HEK293 (cell line): ENCODE results near the gene FMO1.

Source experiments
- CTCF ChIA-PET: fragments of 350-600 bp; formaldehyde crosslinking; extraction: SDS; loops from one replicate; lab custom pipeline; 2021; ENCODE audit warnings: antibody characterized with exemption; lab: Yijun Ruan, JAX
- POLR2A ChIA-PET: fragments of 300-600 bp; formaldehyde crosslinking; extraction: SDS; loops from one replicate; lab custom pipeline; 2020; ENCODE audit warnings: antibody characterized with exemption, inconsistent platforms; lab: Yijun Ruan, JAX
- H3K27ac ChIP-seq: fragments of 200-500 bp; sonication (Bioruptor generic); 2 replicates; pipeline ENCODE4 v1.5.1; 2014; ENCODE audit warnings: low read depth, low read length, control low read depth, inconsistent platforms; ENCODE audit errors: extremely low read depth
- H3K36me3 ChIP-seq, 2 experiments: fragments of 200-500 bp in 1 of 2; sonication (Bioruptor generic) in 1 of 2; 1 replicate in 1 of 2; 2 replicates in 1 of 2; pipeline ENCODE4 v1.5.1; 2014 to 2017; ENCODE audit warnings: inconsistent platforms in 2 of 2, low read length in 2 of 2; ENCODE audit not compliant: control insufficient read depth in 2 of 2, insufficient read depth in 1 of 2
- H3K4me1 ChIP-seq: fragments of 200-500 bp; sonication (Bioruptor generic); 2 replicates; pipeline ENCODE4 v1.5.1; 2014; ENCODE audit warnings: mild to moderate bottlenecking, low read length, inconsistent platforms; ENCODE audit not compliant: control insufficient read depth, insufficient read depth
- H3K4me3 ChIP-seq: 2 replicates; pipeline ENCODE4 v1.5.1; 2011; ENCODE audit warnings: low read depth, mild to moderate bottlenecking, control low read depth, low read length, moderate library complexity
- H3K9me3 ChIP-seq: fragments of 200-500 bp; sonication (Bioruptor generic); 2 replicates; pipeline ENCODE4 v1.5.1; 2014; ENCODE audit warnings: low read depth, low read length, inconsistent platforms; ENCODE audit not compliant: control insufficient read depth, insufficient read depth
- GLIS1 ChIP-seq: fragments of 450-650 bp; formaldehyde crosslinking; IDR thresholded peaks from 2 replicates; pipeline ENCODE4 v1.5.1; 2016; ENCODE audit warnings: missing biosample characterization, missing genetic modification characterization
- KLF10 ChIP-seq: fragments of 450-650 bp; IDR thresholded peaks from 2 replicates; pipeline ENCODE4 v1.5.1; 2018; ENCODE audit warnings: missing biosample characterization, mild to moderate bottlenecking, missing genetic modification characterization
- ZFP3 ChIP-seq: fragments of 450-650 bp; formaldehyde crosslinking; IDR thresholded peaks from 2 replicates; pipeline ENCODE4 v1.5.1; 2016; ENCODE audit warnings: low read depth, missing biosample characterization, missing genetic modification characterization
- ZNF112 ChIP-seq: fragments of 450-650 bp; formaldehyde crosslinking; IDR thresholded peaks from 2 replicates; pipeline ENCODE4 v1.5.0; 2017; ENCODE audit warnings: missing biosample characterization, missing genetic modification characterization
- ZNF121 ChIP-seq: fragments of 450-650 bp; formaldehyde crosslinking; IDR thresholded peaks from 2 replicates; pipeline ENCODE4 v1.5.1; 2016; ENCODE audit warnings: missing biosample characterization, missing genetic modification characterization
- ZNF132 ChIP-seq: fragments of 450-650 bp; formaldehyde crosslinking; IDR thresholded peaks from 2 replicates; pipeline ENCODE4 v1.5.1; 2017; ENCODE audit warnings: missing biosample characterization, missing genetic modification characterization, borderline replicate concordance
- ZNF155 ChIP-seq: fragments of 450-650 bp; formaldehyde crosslinking; IDR thresholded peaks from 2 replicates; pipeline ENCODE4 v1.5.1; 2016; ENCODE audit warnings: missing biosample characterization, missing genetic modification characterization
- ZNF169 ChIP-seq: fragments of 450-650 bp; formaldehyde crosslinking; IDR thresholded peaks from 2 replicates; pipeline ENCODE4 v1.5.1; 2016; ENCODE audit warnings: missing biosample characterization, missing genetic modification characterization
- ZNF394 ChIP-seq: fragments of 450-650 bp; formaldehyde crosslinking; IDR thresholded peaks from 2 replicates; pipeline ENCODE4 v1.5.1; 2016; ENCODE audit warnings: missing biosample characterization, missing genetic modification characterization, mild to moderate bottlenecking, moderate library complexity, borderline replicate concordance
- ZNF423 ChIP-seq: fragments of 450-650 bp; formaldehyde crosslinking; IDR thresholded peaks from 2 replicates; pipeline ENCODE4 v1.5.1; 2016; ENCODE audit warnings: missing biosample characterization, missing genetic modification characterization
- ZNF48 ChIP-seq: fragments of 450-650 bp; formaldehyde crosslinking; IDR thresholded peaks from 2 replicates; pipeline ENCODE4 v1.5.1; 2016; ENCODE audit warnings: missing biosample characterization, missing genetic modification characterization
- ZNF529 ChIP-seq: fragments of 450-650 bp; formaldehyde crosslinking; IDR thresholded peaks from 2 replicates; pipeline ENCODE4 v1.5.1; 2017; ENCODE audit warnings: missing genetic modification characterization, missing biosample characterization; ENCODE audit not compliant: insufficient replicate concordance
- ZNF530 ChIP-seq: fragments of 450-650 bp; formaldehyde crosslinking; IDR thresholded peaks from 2 replicates; pipeline ENCODE4 v1.5.1; 2016; ENCODE audit warnings: low read depth, missing biosample characterization, missing genetic modification characterization
- ZNF76 ChIP-seq: fragments of 450-650 bp; formaldehyde crosslinking; IDR thresholded peaks from 2 replicates; pipeline ENCODE4; 2016; ENCODE audit warnings: low read depth, missing biosample characterization, missing genetic modification characterization, borderline replicate concordance
- TF ChIP-seq, protein P1 (sequence below): fragments of 450-650 bp; formaldehyde crosslinking; IDR thresholded peaks from 2 replicates; pipeline ENCODE4; 2016; ENCODE audit warnings: missing biosample characterization, missing genetic modification characterization
- TF ChIP-seq, protein P2 (sequence below): fragments of 450-650 bp; formaldehyde crosslinking; IDR thresholded peaks from 2 replicates; pipeline ENCODE4 v1.5.1; 2016; ENCODE audit warnings: missing biosample characterization, missing genetic modification characterization
- TF ChIP-seq, protein P3 (sequence below): fragments of 450-650 bp; formaldehyde crosslinking; IDR thresholded peaks from 2 replicates; pipeline ENCODE4 v1.5.1; 2016; ENCODE audit warnings: missing biosample characterization, missing genetic modification characterization, borderline replicate concordance
- TF ChIP-seq, protein P4 (sequence below): sonication (generic); formaldehyde crosslinking; IDR thresholded peaks from 2 replicates; pipeline ENCODE4 v1.8.1; 2022; ENCODE audit warnings: mild to moderate bottlenecking, moderate library complexity, missing genetic modification reagents
- TF ChIP-seq, protein P5 (sequence below): fragments of 450-650 bp; formaldehyde crosslinking; IDR thresholded peaks from 2 replicates; pipeline ENCODE4 v1.5.1; 2016; ENCODE audit warnings: missing biosample characterization, missing genetic modification characterization
- TF ChIP-seq, protein P6 (sequence below): fragments of 450-650 bp; formaldehyde crosslinking; IDR thresholded peaks from 2 replicates; pipeline ENCODE4 v1.5.1; 2016; ENCODE audit warnings: missing biosample characterization, missing genetic modification characterization, borderline replicate concordance

Gene FMO1

DNA sequence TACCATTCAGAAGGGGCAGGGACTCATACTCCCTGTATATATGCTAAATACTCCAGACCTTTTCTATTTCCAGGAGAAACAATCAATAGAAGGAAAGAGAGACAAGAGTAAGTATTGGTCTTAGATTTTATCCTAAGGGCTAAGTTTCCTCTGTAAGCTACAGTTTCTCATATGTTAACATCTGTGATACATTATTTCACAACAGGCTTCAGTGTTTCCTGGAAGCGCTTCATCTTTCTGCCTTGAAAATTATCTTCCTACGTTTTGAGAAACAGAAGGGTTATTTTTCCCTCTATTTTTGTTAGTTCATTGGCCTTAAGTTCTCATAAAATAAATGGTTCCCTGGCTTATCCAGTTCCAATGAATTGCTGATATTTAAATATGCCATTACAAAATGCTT lies 15.6 kb downstream of the FMO1 start:
- ChIA-PET POLR2A (no interaction called here), CTCF (interaction anchor here (1.1 kb wide), 1 partner anchor 50 kb away, joined by 3 read pairs; the partner anchor contains the start of gene FMO4)
- H3K36me3 ChIP-seq, result no peaks in the 10 kb centered on the region
- TF ChIP-seq ZNF132 (tag by site-specific recombination) (no peak), ZNF529 (tag by site-specific recombination) (no peak)
- no peak overlapping the region for H3K4me3 ChIP-seq
- H3K27ac ChIP-seq, result no peak overlapping the region
- peaks cover 6% of the 10 kb centered on the region for H3K4me1 ChIP-seq
- no peaks in the 10 kb centered on the region for H3K9me3 ChIP-seq

DNA sequence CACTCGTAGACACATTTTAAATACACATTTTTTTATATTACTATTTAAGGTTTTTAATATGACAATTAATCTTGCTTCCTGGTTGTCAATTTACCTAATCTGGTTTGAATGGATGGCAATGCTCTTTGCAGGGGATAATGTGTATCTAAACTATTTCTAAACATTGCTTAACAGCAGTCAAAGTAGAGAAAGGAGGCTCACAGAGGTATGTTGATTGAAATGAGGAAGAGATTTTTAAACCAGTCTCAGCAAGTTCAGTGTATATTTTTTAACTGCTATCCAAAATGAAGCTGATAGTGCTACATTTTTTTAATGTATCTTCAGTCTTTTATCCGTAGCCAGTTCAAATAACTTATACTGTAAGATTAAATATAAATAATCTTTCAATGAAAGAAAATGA lies 17.4 kb downstream of the FMO1 start:
- Histone ChIP-seq H3K4me3 (no peak overlapping the region), H3K36me3 (no peaks in the 10 kb centered on the region), H3K9me3 (no peaks in the 10 kb centered on the region), H3K27ac (no peak overlapping the region), H3K4me1 (no peaks in the 10 kb centered on the region)
- CTCF ChIA-PET, result interaction anchor here (1.4 kb wide), 1 partner anchor 20 kb away, joined by 5 read pairs; no protein-coding TSS in a partner anchor
- TF ChIP-seq ZNF169, result no peak
- TF ChIP-seq, protein P1, sequence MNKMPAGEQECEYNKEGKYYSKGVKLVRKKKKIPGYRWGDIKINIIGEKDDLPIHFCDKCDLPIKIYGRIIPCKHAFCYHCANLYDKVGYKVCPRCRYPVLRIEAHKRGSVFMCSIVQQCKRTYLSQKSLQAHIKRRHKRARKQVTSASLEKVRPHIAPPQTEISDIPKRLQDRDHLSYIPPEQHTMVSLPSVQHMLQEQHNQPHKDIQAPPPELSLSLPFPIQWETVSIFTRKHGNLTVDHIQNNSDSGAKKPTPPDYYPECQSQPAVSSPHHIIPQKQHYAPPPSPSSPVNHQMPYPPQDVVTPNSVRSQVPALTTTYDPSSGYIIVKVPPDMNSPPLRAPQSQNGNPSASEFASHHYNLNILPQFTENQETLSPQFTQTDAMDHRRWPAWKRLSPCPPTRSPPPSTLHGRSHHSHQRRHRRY (tag by site-specific recombination), result no peak
- no peak for TF ChIP-seq ZNF155 (tag by site-specific recombination)
- TF ChIP-seq ZNF394, result no peak
- TF ChIP-seq ZNF76, result no peak
- no peak for TF ChIP-seq ZNF48 (tag by site-specific recombination)
- TF ChIP-seq, protein P2, sequence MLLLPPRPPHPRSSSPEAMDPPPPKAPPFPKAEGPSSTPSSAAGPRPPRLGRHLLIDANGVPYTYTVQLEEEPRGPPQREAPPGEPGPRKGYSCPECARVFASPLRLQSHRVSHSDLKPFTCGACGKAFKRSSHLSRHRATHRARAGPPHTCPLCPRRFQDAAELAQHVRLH (tag by site-specific recombination), result no peak
- no peak for TF ChIP-seq ZFP3 (tag by site-specific recombination)
- POLR2A ChIA-PET, result no interaction called here

DNA sequence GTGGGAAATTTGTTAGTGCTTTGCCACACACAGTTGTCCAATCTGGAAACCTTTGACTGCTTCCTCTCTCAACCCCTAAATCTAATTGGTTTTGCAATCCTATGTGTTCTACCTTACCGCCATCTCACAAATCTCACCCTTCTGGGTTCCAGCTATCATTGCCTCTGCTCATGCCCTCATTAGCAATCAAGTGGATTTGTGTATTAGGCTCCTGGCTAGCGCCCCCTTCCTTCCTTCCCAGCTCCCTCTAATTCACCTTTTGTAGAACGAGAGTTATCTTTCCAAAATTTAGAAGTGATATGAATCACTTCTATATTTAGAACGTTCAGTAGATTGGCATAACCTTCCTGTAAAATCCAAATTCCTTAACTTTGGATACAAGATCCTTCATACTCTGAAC lies 18.6 kb downstream of the FMO1 start:
- no peaks in the 10 kb centered on the region for H3K9me3 ChIP-seq
- CTCF ChIA-PET, result no interaction called here
- TF ChIP-seq ZNF423 (no peak), ZNF121 (no peak), KLF10 (tag by site-specific recombination) (no peak), GLIS1 (no peak), ZNF112 (tag by site-specific recombination) (no peak), ZNF530 (no peak)
- TF ChIP-seq, protein P3, sequence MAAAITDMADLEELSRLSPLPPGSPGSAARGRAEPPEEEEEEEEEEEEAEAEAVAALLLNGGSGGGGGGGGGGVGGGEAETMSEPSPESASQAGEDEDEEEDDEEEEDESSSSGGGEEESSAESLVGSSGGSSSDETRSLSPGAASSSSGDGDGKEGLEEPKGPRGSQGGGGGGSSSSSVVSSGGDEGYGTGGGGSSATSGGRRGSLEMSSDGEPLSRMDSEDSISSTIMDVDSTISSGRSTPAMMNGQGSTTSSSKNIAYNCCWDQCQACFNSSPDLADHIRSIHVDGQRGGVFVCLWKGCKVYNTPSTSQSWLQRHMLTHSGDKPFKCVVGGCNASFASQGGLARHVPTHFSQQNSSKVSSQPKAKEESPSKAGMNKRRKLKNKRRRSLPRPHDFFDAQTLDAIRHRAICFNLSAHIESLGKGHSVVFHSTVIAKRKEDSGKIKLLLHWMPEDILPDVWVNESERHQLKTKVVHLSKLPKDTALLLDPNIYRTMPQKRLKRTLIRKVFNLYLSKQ (tag by site-specific recombination), result no peak
- TF ChIP-seq, protein P4, sequence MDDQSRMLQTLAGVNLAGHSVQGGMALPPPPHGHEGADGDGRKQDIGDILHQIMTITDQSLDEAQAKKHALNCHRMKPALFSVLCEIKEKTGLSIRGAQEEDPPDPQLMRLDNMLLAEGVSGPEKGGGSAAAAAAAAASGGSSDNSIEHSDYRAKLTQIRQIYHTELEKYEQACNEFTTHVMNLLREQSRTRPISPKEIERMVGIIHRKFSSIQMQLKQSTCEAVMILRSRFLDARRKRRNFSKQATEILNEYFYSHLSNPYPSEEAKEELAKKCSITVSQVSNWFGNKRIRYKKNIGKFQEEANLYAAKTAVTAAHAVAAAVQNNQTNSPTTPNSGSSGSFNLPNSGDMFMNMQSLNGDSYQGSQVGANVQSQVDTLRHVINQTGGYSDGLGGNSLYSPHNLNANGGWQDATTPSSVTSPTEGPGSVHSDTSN (CRISPR knock-in tag), result no peak
- TF ChIP-seq, protein P5, sequence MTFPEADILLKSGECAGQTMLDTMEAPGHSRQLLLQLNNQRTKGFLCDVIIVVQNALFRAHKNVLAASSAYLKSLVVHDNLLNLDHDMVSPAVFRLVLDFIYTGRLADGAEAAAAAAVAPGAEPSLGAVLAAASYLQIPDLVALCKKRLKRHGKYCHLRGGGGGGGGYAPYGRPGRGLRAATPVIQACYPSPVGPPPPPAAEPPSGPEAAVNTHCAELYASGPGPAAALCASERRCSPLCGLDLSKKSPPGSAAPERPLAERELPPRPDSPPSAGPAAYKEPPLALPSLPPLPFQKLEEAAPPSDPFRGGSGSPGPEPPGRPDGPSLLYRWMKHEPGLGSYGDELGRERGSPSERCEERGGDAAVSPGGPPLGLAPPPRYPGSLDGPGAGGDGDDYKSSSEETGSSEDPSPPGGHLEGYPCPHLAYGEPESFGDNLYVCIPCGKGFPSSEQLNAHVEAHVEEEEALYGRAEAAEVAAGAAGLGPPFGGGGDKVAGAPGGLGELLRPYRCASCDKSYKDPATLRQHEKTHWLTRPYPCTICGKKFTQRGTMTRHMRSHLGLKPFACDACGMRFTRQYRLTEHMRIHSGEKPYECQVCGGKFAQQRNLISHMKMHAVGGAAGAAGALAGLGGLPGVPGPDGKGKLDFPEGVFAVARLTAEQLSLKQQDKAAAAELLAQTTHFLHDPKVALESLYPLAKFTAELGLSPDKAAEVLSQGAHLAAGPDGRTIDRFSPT (tag by site-specific recombination), result no peak
- TF ChIP-seq, protein P6, sequence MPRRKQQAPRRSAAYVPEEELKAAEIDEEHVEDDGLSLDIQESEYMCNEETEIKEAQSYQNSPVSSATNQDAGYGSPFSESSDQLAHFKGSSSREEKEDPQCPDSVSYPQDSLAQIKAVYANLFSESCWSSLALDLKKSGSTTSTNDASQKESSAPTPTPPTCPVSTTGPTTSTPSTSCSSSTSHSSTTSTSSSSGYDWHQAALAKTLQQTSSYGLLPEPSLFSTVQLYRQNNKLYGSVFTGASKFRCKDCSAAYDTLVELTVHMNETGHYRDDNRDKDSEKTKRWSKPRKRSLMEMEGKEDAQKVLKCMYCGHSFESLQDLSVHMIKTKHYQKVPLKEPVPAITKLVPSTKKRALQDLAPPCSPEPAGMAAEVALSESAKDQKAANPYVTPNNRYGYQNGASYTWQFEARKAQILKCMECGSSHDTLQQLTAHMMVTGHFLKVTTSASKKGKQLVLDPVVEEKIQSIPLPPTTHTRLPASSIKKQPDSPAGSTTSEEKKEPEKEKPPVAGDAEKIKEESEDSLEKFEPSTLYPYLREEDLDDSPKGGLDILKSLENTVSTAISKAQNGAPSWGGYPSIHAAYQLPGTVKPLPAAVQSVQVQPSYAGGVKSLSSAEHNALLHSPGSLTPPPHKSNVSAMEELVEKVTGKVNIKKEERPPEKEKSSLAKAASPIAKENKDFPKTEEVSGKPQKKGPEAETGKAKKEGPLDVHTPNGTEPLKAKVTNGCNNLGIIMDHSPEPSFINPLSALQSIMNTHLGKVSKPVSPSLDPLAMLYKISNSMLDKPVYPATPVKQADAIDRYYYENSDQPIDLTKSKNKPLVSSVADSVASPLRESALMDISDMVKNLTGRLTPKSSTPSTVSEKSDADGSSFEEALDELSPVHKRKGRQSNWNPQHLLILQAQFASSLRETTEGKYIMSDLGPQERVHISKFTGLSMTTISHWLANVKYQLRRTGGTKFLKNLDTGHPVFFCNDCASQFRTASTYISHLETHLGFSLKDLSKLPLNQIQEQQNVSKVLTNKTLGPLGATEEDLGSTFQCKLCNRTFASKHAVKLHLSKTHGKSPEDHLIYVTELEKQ, result no peak
- POLR2A ChIA-PET, result no interaction called here
- no peak overlapping the region for H3K27ac ChIP-seq
- no peaks in the 10 kb centered on the region for H3K4me1 ChIP-seq
- H3K36me3 ChIP-seq, result no peaks in the 10 kb centered on the region
- no peak overlapping the region for H3K4me3 ChIP-seq
